Measurements from ENCODE around the gene APLN. TPM values are rescaled to one million over a fixed set of nuclear protein-coding genes. Genes with fewer than 3 reads are reported as not detected.

APLN gene
- total RNA-seq, result 92.7 and 138 TPM in 2 replicates

GRCh38 chrX:129654652-129655546, at the start of gene APLN:
TSS of gene APLN (minus strand) at chrX:129654956. CDS start at chrX:129654630, 326 bp downstream.

Other genes with a start within 250 kb of the APLN start
- gene SMARCA1, start 131.5 kb downstream of the APLN start, total RNA-seq, result 24.0 and 39.4 TPM in 2 replicates
- gene OCRL, start 114.7 kb downstream of the APLN start, total RNA-seq, result 13.2 and 17.2 TPM in 2 replicates
- not detected in 2 replicates for gene XPNPEP2, start 84.0 kb upstream of the APLN start, total RNA-seq
- gene SASH3, start 125.0 kb upstream of the APLN start, total RNA-seq, result not detected in 2 replicates
- 13.9 and 21.1 TPM in 2 replicates for gene ZDHHC9, start 188.9 kb upstream of the APLN start, total RNA-seq